H9 (cell line): ENCODE data around the gene IFITM1. TPM values are rescaled to one million over a fixed set of nuclear protein-coding genes. Genes with fewer than 3 reads are reported as not detected.
A peak's percentile ranks its signal among the peaks of the same experiment; 100 is the strongest.

ENCODE experiments used
- DNase-seq: peaks from one replicate; pipeline ENCODE4 v3.0.0-alpha.2; 2017
- H2AFZ ChIP-seq: one replicate; pipeline ENCODE4 v1.6.1; 2013; ENCODE audit warnings: mild to moderate bottlenecking, low read length, control low read depth, moderate library complexity
- H2AK5ac ChIP-seq: 2 replicates; pipeline ENCODE4 v1.6.1; 2013; ENCODE audit warnings: low read length, control low read depth, mixed read lengths; ENCODE audit not compliant: insufficient read length
- H2BK120ac ChIP-seq: one replicate; pipeline ENCODE4 v1.6.1; 2013; ENCODE audit warnings: low read depth, mild to moderate bottlenecking, low read length, control low read depth, inconsistent platforms; ENCODE audit not compliant: poor library complexity, severe bottlenecking
- H2BK12ac ChIP-seq: 2 replicates; pipeline ENCODE4 v1.6.1; 2013; ENCODE audit warnings: low read length, control low read depth, mixed read lengths, low read depth; ENCODE audit not compliant: insufficient read length
- H2BK15ac ChIP-seq: 2 replicates; pipeline ENCODE4 v1.6.1; 2013; ENCODE audit warnings: low read depth, low read length, control low read depth
- H2BK20ac ChIP-seq: one replicate; pipeline ENCODE4 v1.6.1; 2013; ENCODE audit warnings: low read depth, mild to moderate bottlenecking, low read length, control low read depth, inconsistent platforms; ENCODE audit not compliant: poor library complexity, severe bottlenecking
- H2BK5ac ChIP-seq: 2 replicates; pipeline ENCODE4 v1.6.1; 2013; ENCODE audit warnings: low read length, control low read depth, mixed read lengths; ENCODE audit not compliant: insufficient read length
- H3K14ac ChIP-seq: 2 replicates; pipeline ENCODE4 v1.6.1; 2013; ENCODE audit warnings: low read length, control low read depth; ENCODE audit not compliant: insufficient read depth
- H3K18ac ChIP-seq: 2 replicates; pipeline ENCODE4 v1.6.1; 2013; ENCODE audit warnings: low read depth, mild to moderate bottlenecking, mixed read lengths, low read length, control low read depth; ENCODE audit not compliant: insufficient read length
- H3K23ac ChIP-seq: 2 replicates; pipeline ENCODE4 v1.6.1; 2013; ENCODE audit warnings: low read length, control low read depth, mixed read lengths, low read depth; ENCODE audit not compliant: insufficient read length
- H3K23me2 ChIP-seq: 2 replicates; pipeline ENCODE4 v1.6.1; 2013; ENCODE audit warnings: low read depth, mild to moderate bottlenecking, mixed read lengths, low read length, control low read depth; ENCODE audit not compliant: insufficient read length, poor library complexity, severe bottlenecking
- H3K27ac ChIP-seq: 2 replicates; pipeline ENCODE4 v1.5.1; 2013; ENCODE audit warnings: low read length, control low read depth, mixed read lengths, low read depth; ENCODE audit not compliant: insufficient read length
- H3K27me3 ChIP-seq: 2 replicates; pipeline ENCODE4 v1.6.1; 2013; ENCODE audit warnings: low read length, control low read depth, inconsistent platforms; ENCODE audit not compliant: insufficient read depth
- H3K4ac ChIP-seq: 2 replicates; pipeline ENCODE4 v1.6.1; 2013; ENCODE audit warnings: low read depth, mild to moderate bottlenecking, control low read depth, inconsistent platforms, low read length, moderate library complexity
- H3K4me1 ChIP-seq: 2 replicates; pipeline ENCODE4 v1.6.1; 2013; ENCODE audit warnings: low read length, control low read depth, inconsistent platforms; ENCODE audit not compliant: insufficient read depth
- H3K4me2 ChIP-seq: 2 replicates; pipeline ENCODE4 v1.6.1; 2013; ENCODE audit warnings: low read length, control low read depth, mixed read lengths; ENCODE audit not compliant: insufficient read length, insufficient read depth
- H3K56ac ChIP-seq: 2 replicates; pipeline ENCODE4 v1.6.1; 2013; ENCODE audit warnings: low read depth, mild to moderate bottlenecking, mixed read lengths, low read length, control low read depth; ENCODE audit not compliant: insufficient read length
- H3K79me1 ChIP-seq: 2 replicates; pipeline ENCODE4 v1.6.1; 2013; ENCODE audit warnings: low read depth, mild to moderate bottlenecking, moderate library complexity, low read length, control low read depth, inconsistent platforms; ENCODE audit not compliant: insufficient read depth, poor library complexity, severe bottlenecking
- H3K79me2 ChIP-seq: 2 replicates; pipeline ENCODE4 v1.6.1; 2013; ENCODE audit warnings: low read length, control low read depth, inconsistent platforms; ENCODE audit not compliant: insufficient read depth
- H3K9ac ChIP-seq: 2 replicates; pipeline ENCODE4 v1.6.1; 2013; ENCODE audit warnings: low read length, control low read depth, mixed read lengths; ENCODE audit not compliant: insufficient read length; ENCODE audit errors: extremely low read depth
- H3K9me3 ChIP-seq: one replicate; pipeline ENCODE4 v1.6.1; 2013; ENCODE audit warnings: low read depth, low read length, inconsistent platforms; ENCODE audit not compliant: control insufficient read depth
- H3T11ph ChIP-seq: one replicate; pipeline ENCODE4 v1.6.1; 2013; ENCODE audit warnings: mild to moderate bottlenecking, low read length, control low read depth, inconsistent platforms
- H4K20me1 ChIP-seq: one replicate; pipeline ENCODE4 v1.6.1; 2013; ENCODE audit not compliant: control insufficient read depth, insufficient read length, insufficient read depth
- H4K5ac ChIP-seq: 2 replicates; pipeline ENCODE4 v1.6.1; 2013; ENCODE audit warnings: low read depth, mild to moderate bottlenecking, mixed read lengths, low read length, control low read depth; ENCODE audit not compliant: insufficient read length
- H4K8ac ChIP-seq: replicated peaks from 2 replicates; pipeline ENCODE4 v1.6.1; 2013; ENCODE audit warnings: low read length, control low read depth, mixed read lengths, low read depth; ENCODE audit not compliant: insufficient read length
- H4K91ac ChIP-seq: 2 replicates; pipeline ENCODE4 v1.6.1; 2013; ENCODE audit warnings: low read depth, mild to moderate bottlenecking, moderate library complexity, mixed read lengths, low read length, control low read depth; ENCODE audit not compliant: insufficient read length
- H3K27ac Mint-ChIP-seq, 3 experiments: 2 replicates in 2 of 3; 3 replicates in 1 of 3; pipeline ENCODE4 v1.8.0; 2020 to 2021; ENCODE audit warnings: mixed read lengths in 3 of 3, mild to moderate bottlenecking in 1 of 3, moderate library complexity in 1 of 3
- H3K27me3 Mint-ChIP-seq: 2 replicates; pipeline ENCODE4 v1.8.0; 2021; ENCODE audit warnings: low read depth, mild to moderate bottlenecking, moderate library complexity, mixed read lengths
- H3K36me3 Mint-ChIP-seq, 3 experiments: 2 replicates in 2 of 3; 3 replicates in 1 of 3; pipeline ENCODE4 v1.8.0; 2020 to 2021; ENCODE audit warnings: low read depth in 3 of 3, mixed read lengths in 3 of 3; ENCODE audit not compliant: insufficient read depth in 1 of 3
- H3K4me1 Mint-ChIP-seq, 2 experiments: 2 replicates each; pipeline ENCODE4 v1.8.0; 2020; ENCODE audit warnings: mixed read lengths in 2 of 2
- H3K4me3 Mint-ChIP-seq, 2 experiments: 2 replicates in 1 of 2; 3 replicates in 1 of 2; pipeline ENCODE4 v1.8.0; 2020 to 2021; ENCODE audit warnings: mild to moderate bottlenecking in 2 of 2, mixed read lengths in 2 of 2, moderate library complexity in 1 of 2
- H3K9me3 Mint-ChIP-seq, 2 experiments: 2 replicates in 1 of 2; 3 replicates in 1 of 2; pipeline ENCODE4 v1.8.0; 2020; ENCODE audit warnings: mild to moderate bottlenecking in 2 of 2, mixed read lengths in 2 of 2, moderate library complexity in 1 of 2
- CTCF ChIP-seq: fragments of 200-600 bp; sonication (generic); conservative IDR thresholded peaks from 3 replicates; pipeline ENCODE4 v1.8.0; 2021; ENCODE audit warnings: antibody characterized with exemption, mild to moderate bottlenecking
- WGBS: extraction: QIAGEN DNeasy Blood & Tissue Kit; methylation state at CpG from one replicate; pipeline ENCODE4 v1.1.7; 2013; ENCODE audit warnings: missing lambda C conversion rate, low lambda C conversion rate, mixed read lengths; ENCODE audit not compliant: insufficient read length; ENCODE audit errors: extremely low coverage; 5-methylcytosine and 5-hydroxymethylcytosine counted together
- total RNA-seq: library from RNA; stranded (reverse); gene quantifications from 2 replicates; pipeline ENCODE4 v1.2.1, GENCODE V29; 2021

Gene IFITM1
- total RNA-seq, 1 experiment from 2014 or later, result 500 TPM

DNA sequence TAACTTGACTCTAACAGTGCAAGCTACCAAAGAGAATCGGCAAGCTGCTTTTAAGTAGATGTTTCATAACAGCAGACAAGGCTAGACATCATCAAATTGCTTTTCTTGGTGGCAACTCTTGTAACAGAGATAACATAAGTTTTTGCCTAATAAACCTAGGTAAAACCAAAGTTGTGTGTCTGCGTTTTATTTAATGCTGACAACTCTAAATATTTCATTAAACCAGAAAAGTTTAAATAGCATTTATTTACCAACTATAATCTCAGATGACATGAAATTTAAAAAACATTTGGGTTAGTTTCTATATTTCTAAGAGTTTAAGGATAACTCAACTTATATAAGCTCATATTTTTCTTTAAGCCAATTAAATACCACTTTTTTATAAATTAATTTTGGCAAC, 26.1 kb downstream of the IFITM1 start:
- H3K9me3 ChIP-seq, result no peaks in the 10 kb centered on the region
- H2BK5ac ChIP-seq, result no peak overlapping the region
- no peak overlapping the region for H3K18ac ChIP-seq
- H2BK12ac ChIP-seq, result no peak overlapping the region
- H3K4me1 ChIP-seq, result peaks cover 12% of the 10 kb centered on the region
- WGBS, result no CpG with 5 or more reads among the region's 2 CpGs
- Mint-ChIP-seq H3K4me3 (no peak overlapping the region), H3K9me3 (peaks cover 0 to 2% of the 10 kb centered on the region in 2 experiments; a peak in 2 of 5 replicates), H3K36me3 (no peaks in the 10 kb centered on the region), H3K4me1 (peaks cover 40 to 44% of the 10 kb centered on the region in 2 experiments), H3K27me3 (no peaks in the 10 kb centered on the region), H3K27ac (peak overlapping the region in 2 of 3 experiments; percentile 93 to 99; a peak in 2 of 7 replicates)
- no peak for DNase-seq
- no peak overlapping the region for H2BK15ac ChIP-seq
- no peaks in the 10 kb centered on the region for H3K23me2 ChIP-seq
- no peaks in the 10 kb centered on the region for H3K79me1 ChIP-seq
- H4K20me1 ChIP-seq, result no peaks in the 10 kb centered on the region
- no peak overlapping the region for H2BK20ac ChIP-seq
- H2AFZ ChIP-seq, result no peak overlapping the region
- H3K4me2 ChIP-seq, result no peak overlapping the region
- no peak overlapping the region for H4K8ac ChIP-seq
- H2BK120ac ChIP-seq, result no peak overlapping the region
- H4K5ac ChIP-seq, result no peak overlapping the region
- no peak overlapping the region for H3K27ac ChIP-seq
- no peak overlapping the region for H3K9ac ChIP-seq
- H3K23ac ChIP-seq, result no peak overlapping the region
- no peaks in the 10 kb centered on the region for H3K27me3 ChIP-seq
- H3K4ac ChIP-seq, result no peak overlapping the region
- H3K14ac ChIP-seq, result no peak overlapping the region
- H2AK5ac ChIP-seq, result no peak overlapping the region
- no peaks in the 10 kb centered on the region for H3K79me2 ChIP-seq
- H3T11ph ChIP-seq, result no peak overlapping the region
- TF ChIP-seq CTCF, result no peak
- no peak overlapping the region for H4K91ac ChIP-seq
- no peak overlapping the region for H3K56ac ChIP-seq
